ENCODE results near the gene IRAK2.

GRCh38 chr3:10228248-10228950 is 63.7 kb downstream of the IRAK2 start:
- TF ChIP-seq, protein P1, sequence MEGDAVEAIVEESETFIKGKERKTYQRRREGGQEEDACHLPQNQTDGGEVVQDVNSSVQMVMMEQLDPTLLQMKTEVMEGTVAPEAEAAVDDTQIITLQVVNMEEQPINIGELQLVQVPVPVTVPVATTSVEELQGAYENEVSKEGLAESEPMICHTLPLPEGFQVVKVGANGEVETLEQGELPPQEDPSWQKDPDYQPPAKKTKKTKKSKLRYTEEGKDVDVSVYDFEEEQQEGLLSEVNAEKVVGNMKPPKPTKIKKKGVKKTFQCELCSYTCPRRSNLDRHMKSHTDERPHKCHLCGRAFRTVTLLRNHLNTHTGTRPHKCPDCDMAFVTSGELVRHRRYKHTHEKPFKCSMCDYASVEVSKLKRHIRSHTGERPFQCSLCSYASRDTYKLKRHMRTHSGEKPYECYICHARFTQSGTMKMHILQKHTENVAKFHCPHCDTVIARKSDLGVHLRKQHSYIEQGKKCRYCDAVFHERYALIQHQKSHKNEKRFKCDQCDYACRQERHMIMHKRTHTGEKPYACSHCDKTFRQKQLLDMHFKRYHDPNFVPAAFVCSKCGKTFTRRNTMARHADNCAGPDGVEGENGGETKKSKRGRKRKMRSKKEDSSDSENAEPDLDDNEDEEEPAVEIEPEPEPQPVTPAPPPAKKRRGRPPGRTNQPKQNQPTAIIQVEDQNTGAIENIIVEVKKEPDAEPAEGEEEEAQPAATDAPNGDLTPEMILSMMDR (conservative IDR thresholded peaks at IDR 0.05) = no peak
- no peak for TF ChIP-seq ZFX (IDR thresholded peaks at IDR 0.05)
